Stimulated activated CD4-positive, alpha-beta T cell treated with anti-CD3 and anti-CD28 coated beads, Interleukin-15, amount 100 ng/mL, for 48 hours (primary cell): ENCODE data around the gene NSDHL.

Experiments
- DNase-seq, 2 donors: peaks; one replicate each; pipeline ENCODE4 v3.0.0-alpha.2; 2020; ENCODE audit warnings: low read depth in 2 of 2

The NSDHL gene

DNA sequence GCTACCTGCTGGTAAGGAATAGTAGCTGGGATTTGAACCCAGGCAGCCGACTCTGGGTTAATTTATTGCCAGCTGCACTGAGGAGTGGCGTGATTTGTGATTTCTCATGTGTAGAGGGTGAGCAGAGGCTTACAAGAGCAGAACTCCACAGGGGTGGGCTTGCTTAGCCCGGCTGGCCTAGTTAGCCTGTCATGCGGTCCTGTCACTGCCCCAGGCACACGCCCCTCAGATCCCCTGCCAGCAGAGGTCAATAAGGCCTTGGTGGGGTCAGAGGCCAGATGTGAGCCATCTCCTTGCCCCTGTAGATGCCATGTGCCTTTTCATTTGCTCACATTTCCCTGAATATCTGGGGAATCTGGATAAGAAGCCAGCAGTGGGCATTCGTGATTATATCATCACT, 13.4 kb downstream of the NSDHL start:
- no peak for DNase-seq

DNA sequence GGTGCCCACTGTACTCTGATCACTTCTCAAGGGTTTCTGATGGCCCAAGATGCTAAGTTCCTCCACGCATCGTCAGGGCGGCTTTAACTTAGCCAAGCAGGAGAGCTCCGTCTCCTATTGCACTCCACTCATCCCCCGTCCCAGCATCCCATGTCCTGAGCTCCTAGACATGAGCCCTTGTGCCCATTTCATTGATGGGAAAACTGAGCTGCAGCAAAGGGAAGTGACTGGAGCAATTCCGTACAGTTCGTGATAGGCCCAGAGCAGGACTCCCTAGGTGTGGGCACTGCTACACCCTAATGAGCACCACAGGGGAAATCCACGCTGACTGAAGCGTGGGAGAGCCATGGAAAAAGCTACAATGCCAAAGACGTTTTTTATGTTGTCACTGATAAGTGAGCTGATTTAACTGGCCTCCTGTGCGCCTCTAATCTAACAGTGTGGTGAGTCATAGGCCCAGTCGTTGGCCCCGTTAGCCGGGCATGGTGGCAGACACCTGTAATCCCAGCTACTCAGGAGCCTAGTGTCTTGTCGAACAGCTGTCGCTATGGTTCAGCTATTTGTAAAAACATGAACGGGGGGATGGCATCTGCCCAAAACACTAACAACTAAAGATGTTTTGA, 14.9 kb downstream of the NSDHL start:
- no peak for DNase-seq

DNA sequence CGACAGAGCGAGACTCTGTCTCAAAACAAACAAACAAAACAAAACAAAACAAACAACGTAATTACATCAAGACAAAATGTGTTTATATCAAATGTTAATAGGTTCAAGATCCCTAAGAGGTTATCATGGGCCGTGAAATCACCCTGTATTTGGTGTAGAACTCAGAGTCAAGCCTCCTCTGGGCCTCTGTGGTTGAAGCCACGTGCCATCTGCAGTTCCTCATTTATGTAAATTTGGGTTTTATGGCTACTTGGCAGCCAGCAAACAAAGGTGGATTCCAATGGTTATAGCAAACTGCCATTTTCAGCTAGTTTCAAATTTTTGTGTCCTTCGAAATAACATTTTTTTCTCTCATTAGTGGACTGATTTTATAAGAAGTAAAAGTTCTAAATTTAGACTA, 16.4 kb downstream of the NSDHL start:
- DNase-seq: no peak

DNA sequence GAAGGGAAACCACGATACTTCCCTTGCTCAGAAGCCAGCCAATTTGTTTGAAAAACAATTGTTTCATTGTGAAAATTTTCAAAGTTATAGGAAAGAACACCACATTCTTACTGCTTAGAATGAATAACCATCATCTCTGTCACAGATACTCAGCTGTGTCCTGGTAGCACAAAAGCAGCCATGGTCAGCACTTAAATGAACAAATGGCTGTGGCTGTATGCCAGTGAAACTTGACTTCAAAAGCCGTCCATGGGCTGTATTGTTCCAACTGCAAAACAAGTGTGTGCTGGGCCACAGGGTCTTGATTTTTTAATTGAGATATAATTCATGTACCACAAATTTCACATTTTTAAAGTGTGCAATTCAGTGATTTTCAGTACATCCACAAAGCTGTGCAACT, 19.6 kb downstream of the NSDHL start:
- no peak for DNase-seq

DNA sequence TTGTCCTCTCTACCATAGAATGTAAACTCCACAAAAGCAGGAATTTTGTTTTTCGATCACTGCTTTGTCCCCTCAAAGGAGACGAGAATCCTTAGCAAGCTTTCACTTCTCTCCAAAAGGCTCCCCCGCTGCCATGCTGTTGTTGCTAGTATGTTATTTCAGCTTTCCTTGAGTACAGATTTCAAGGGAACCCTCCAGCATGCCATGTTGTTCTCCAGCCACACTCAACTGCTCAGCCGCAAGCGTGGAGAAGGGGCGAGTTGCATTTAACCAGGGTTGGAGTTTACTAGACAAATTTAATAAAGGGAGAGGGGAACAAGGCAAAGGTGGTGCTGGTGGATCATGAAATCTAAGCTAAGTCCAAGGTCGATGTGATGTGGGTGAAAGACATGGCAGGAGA, 23.1 kb downstream of the NSDHL start:
- no peak for DNase-seq

DNA sequence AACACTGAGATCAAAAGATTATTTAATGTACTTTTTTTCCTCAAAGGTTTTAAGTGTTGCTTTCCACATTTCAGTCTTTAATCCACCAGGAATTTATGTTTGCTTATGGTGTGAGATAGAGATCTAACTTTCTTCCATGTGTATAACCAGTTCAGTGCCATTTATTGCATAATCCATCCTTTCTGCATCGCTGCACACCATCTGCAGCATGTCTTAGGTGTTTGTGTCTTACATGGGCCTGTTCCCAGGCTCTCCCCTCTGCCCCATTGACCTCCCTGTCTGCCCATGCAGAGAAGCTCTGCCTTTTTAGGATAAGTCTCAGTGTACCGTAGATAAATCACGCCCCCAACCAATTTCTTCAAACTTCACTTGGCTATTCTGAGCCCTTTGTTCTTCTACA, 30.3 kb downstream of the NSDHL start:
- DNase-seq: no peak

DNA sequence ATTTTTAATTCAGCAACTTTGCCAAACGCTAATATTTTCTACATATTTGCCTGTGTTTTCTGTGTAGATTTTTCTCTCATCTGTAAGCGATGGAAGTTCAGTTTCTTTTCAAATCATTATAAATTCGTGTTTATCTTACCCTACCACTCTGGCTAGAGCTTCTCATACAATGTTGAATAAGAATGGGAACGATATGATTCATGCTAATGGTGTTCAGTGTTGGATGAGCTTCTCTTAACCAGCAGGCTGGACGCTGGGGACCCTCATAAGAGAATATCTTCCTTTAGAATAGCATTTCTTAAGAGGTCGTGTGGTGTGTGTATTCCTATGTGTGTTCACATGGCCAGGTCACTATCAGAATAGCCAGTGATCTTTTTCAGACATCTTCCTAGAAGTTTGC, 31.0 kb downstream of the NSDHL start:
- DNase-seq: no peak

DNA sequence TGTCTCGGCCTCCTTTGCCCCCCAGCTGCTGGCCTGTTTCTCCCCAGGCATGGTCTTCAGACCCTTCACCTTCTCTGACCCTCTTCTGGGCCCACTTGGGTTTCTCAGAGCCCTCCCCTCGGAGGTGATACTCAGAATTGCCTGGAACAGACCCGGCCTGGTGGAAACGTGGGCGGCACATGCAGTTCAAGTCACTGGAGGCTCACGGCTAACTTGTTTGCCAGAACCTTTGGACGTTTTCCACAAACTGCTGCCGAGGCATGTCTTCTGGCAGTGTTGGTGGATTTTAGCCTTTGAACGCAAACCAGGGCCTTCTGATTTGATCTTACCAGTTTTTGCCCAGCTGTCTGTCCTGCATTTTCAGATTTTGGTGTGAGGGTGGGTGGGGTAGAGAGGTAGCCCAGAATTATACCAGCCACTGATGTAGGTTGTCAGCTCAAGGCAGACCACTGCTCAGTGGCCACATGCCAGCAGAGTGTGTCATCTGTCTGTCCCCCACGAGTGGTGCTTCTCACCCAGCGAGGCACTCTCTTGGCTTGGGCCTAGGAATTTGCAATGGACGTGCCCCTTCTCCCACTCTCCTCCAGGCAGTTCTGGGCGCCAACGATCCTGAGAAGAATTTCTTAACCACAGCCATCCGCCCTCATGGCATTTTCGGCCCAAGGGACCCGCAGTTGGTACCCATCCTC, 34.5 kb downstream of the NSDHL start:
- no peak for DNase-seq

DNA sequence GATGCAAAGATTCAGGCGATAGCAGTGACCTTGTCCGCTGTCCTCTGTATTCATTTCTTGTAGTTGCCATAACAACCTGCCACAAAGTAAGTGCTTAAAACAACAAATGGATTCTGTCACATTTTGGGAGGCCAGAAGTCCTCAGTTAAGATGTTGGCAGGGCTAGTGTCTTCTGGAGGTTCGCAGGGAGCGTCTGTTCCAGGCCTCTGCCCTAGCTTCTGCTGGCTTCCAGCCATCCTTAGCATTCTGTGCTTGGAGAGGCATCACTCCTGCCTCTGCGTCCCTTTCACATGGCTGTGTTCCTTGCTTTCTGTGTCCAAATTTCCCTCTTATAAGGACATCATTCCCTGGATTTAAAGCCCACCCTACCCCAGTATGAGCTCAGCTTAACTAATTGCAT, 35.5 kb downstream of the NSDHL start:
- DNase-seq: no peak

DNA sequence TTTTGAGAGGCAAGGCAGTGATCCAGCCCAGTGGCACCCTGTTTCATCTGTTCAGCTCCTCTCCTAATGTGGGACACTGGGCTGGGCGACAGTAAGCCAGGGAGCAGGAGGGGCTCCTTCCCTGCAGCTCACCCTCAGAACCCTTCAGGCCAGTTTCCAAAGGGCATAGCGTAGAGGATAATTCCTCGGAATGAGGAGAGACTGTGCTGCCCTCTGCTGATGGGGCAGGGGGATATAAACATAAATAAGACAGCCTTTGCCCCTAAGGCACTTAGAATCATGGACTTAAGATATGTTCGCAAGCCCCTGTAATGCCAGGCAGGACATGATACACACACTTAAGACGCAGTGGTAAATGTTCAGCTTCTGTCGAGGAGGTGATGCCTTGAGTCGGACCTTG, 39.1 kb downstream of the NSDHL start:
- no peak for DNase-seq

DNA sequence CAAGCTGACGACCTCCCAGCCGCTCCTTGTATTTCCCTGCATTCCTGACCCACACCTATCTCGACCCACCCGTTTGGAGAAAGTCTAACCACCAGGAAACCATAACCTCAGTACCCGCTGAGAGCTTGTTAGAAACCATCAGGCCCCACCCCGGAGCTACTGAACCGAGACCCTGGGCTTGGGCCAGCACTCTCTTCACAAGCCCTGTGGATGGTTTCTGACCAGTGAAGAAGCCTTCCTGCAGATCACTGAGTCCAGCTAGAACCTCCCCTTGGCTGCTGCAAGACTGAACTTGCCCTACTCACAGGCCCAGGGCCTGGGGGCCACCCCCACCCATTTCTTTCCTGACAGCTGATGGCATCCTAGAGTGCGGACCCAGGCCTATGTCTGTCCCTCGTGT, 40.4 kb downstream of the NSDHL start:
- no peak for DNase-seq

DNA sequence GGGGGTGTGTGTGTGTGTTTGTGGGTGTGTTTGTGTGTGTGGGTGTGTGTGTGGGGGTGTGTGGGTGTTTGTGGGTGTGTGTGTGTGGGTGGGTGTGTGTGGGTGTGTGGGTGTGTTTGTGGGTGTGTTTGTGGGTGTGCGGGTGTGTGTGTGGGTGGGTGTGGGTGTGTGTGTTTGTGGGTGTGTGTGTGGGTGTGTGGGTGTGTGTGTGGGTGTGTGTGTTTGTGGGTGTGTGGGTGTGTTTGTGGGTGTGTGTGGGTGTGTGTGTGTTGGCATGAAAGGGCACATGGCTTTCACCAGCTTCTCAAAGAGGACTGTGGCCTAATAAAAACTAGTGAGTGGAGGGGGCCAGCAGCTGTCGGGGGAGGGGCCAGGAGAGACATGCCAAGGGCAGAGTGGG, 41.7 kb downstream of the NSDHL start:
- DNase-seq: no peak

DNA sequence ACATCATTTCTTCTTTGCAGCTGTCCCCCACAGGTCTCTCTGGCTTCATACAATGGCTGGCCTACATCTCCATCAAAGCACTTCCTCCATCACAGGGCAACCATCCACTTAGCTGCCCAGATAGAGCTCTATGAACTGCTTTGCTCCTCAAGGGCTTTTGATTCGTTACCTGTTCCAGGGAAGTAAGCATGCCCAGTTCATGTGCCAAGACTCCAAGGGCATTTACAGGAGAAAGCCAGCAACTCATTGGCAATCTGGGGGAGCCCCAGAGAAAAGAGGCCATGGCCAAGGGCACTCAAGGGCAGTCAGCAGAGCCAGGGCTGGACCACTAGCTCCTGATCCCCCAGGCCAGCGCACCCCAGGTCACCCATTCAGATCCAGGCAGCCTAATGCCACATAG, 42.5 kb downstream of the NSDHL start:
- DNase-seq: no peak

DNA sequence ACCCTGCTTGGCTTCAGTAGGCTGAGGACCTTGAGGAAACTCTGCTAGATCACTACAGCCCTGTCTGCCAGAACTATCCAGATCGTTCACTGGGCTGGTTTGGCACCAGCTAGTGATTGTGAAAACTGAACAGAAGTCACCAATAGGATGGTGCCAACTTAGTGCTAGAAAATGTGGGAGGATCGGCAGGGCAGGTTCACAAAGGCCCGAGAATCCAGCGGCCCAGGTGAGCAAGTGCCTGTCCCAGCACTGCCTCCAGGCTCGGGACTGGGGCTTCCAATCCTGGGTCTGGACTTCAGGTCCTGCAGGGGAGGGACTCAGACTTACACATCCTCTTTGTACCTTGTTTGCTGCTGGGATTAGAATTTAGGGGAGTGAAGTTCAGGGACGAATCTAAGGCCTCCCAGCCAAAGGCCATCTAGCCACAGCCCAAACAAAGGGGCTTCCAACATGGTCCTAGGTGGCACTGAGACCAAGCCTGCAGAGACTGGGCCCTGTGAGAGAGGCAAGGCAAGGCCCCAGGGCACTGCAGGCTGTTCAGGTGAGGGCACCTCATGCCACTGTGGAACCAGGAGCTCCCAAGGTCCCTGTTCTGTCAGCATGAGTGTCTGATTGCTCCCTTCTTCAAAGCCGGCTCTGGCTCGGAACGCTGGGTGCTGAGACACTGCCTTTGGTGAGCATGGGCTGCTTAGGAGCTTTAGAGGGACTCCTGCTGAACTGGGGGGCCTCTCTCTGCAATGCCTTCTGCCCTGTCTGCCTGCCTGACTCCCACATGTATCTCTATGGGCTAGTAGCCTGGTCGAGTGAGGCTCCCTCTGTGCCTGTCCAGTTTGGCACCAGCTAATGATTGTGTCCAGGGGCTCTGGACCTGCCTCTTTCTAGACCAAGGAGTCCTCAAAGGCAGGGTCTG, 46.3 kb downstream of the NSDHL start:
- DNase-seq: no peak

DNA sequence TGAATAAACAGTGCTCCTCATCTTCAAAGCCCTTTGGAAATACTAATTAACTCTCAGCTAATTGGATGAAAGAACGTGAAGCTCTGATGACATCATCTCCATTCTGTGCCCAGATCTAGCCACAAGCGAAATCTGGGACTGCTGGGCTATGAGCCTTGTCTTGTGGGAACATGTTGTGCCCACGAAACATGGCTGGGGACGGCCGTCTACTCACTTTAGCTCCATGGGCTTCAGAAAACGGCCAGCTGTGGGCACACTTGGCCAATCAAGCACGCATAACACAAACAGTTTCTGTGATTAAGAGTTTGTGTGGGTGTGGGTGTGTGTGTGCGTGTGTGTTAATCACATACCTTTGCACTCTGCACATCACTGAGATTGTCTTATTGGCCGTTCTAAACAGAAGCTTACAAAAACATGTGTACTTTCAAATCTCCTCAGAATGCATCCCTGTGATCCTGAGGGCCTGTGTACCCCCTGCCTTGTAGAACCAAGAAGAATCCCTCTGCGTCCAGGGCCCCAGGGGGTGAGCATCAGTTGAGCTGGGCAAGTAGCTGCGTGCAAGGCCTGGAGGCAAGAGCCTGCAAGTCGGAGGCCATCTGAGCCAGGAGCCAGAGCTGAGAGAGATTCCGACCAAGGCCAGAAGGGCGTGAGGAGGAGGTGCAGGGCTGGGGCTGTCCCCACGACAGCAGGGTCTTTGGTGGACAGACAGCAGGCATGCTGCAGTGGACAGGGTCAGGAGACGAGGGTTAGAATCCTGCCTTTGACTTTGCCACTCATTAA, 48.3 kb downstream of the NSDHL start:
- DNase-seq: no peak

DNA sequence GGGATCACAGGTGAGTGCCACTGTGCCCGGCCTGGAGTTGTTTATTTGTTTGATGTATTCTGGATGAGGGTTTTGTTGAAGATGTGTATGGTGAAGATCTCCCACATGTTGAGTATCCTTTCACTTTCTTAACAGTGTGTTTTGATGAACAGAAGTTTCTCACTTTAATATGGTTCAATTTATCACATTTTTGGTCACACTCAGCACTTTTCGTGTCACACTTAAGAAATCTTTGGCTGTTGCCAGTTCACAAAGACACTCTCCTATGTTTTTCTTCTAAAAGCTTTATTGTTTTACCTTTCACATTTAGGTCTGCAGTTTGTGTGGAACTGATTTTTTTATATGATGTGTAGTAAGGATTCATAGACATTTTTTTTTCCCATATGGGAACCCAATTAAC, 50.4 kb downstream of the NSDHL start:
- no peak for DNase-seq

DNA sequence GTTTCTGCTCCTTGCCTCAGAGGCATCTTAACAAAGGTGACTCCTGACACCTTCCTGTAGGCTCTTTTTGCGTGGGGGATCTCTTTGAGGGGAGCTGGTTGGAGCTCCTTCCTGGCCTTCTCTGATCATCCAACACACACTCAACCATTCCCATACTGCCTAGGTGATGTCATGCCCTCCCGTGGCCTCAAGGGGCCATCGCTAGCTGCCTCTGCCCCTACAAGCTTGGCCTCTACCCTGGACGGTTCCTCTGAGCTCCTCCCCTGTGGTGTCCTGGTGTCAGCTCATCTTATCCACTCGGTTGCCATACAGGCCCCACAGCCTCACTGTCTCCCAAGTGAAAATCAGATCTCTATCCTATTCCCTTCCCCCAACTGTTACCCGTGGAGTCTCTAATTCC, 53.3 kb downstream of the NSDHL start:
- no peak for DNase-seq

DNA sequence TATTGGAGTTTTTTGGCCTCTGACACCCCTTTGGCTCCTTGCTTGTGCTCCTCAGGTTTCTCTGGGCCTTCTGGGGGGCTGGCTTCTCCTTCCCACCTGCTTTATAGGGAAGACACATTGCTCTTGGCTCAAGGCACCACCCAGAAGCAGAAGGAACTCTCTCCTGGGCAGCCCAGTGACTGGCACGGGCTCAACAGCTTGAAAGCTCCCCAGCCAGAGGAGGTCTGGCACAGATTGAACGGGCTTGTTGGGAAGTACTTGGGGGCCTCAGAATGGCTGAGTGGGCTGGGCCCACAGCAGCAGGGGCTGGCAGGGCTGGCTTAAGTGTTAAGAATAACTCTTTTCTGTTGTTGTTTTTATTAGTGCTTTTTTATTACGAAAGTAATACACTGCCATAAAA, 55.9 kb downstream of the NSDHL start:
- no peak for DNase-seq

DNA sequence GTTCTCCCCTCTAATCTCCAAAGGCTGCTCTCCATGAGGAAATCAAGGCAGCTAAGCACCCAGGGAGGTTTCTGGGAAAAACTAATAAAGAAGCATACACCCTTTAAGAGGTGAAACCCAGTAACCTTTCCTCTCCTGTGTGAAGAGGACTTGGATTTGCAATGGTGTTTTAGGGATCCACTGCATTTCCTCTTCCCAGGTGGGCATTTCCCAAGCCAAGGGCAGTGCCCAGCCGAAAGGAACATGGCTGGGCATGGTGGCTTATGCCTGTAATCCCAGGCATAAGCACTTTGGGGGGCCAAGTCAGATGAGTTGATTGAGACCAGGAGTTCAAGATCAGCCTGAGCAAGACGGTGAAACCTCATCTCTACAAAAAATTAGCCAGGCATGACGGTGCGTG, 61.6 kb downstream of the NSDHL start:
- DNase-seq: no peak

DNA sequence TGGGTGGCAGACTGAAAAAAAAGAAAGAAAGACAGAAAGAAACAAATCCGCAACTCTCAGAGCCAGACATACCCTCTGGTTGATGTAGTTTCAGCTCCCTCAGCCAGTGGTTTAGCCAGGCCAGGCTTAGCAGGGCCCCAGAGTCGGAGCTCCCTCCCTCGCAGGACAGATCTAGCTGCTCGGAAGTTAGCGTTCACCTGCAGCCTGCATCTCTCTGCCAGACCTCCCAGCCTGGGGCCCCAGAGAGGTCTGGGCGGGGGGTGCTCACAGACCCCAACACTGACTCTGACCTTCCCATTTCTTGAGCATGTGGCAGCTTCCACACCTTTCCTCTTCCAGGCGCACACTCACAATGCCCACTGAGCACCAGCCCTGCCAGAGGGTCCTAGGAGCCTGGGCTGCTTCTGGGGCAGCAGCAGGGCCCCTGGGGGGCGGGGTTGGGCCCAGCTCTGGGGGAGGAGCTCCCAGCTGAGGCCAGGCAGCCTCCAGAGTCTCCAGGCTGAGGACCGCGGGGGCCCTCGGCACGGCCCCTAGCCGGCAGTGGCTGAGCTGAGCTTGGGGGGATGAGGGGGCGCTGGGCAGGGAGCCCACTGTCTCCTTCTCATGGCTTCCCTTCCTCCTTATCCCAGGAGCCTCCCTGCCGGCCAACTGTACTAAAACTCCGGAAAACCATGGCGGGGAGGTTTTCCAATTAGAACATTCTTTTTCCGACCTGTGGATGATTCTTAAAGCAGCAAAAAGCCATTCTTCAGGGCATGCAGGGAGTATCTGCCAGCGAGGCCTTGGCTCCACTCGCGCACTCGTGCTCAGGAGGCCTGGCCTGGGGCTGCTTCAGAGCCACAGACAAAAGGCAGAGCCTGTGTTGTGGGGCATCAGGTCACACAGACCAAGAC, 62.4 kb downstream of the NSDHL start:
- no peak for DNase-seq

DNA sequence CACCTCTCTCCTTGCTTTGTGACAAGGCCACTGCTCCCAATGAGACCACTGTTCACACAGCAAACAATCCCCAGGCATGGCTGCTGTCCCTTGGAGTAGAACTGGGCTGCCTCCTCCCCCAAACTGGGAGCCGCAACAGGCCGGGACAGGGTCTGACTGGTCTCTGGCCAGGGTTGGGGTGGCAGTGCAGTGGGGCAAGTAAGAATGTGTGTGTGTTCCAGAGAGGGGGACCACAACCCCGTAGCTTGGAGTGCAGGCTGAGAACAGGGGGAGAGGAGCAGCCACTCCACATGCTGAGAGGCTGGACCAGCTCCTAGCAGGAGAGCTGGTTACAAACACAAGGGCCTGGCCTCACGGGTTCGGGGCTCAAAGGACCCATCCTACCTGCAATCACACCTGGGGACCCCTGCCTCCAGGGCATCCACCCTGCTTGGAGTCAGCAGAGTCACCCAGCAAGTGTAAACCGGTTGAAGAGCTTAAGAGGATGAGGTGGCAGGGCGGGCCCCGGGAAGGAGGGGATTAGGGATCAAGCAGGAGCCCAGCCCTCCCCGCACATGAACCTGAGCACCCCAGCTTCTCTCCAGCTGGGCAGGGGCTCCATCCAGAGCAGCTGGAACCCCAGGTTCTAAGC, 63.2 kb downstream of the NSDHL start:
- no peak for DNase-seq
